RWPE2 (cell line): ENCODE measurements around the gene HUNK.

ENCODE experiments used
- ATAC-seq: fragments of 200-7000 bp; cut with Tn5 transposase; 3 replicates; pipeline ENCODE4 v1.9.1; 2021; ENCODE audit warnings: low read depth
- DNase-seq: peaks from one replicate; pipeline ENCODE4 v3.0.0-alpha.2; 2020; ENCODE audit warnings: low spot score
- H3K27ac ChIP-seq: fragments of 450-650 bp; 2 replicates; pipeline ENCODE4 v1.5.1; 2017; ENCODE audit warnings: mild to moderate bottlenecking; ENCODE audit not compliant: poor library complexity, severe bottlenecking
- H3K27me3 ChIP-seq: fragments of 250-450 bp; sonication (Bioruptor Pico); 2 replicates; pipeline ENCODE4 v1.5.1; 2021; ENCODE audit warnings: mild to moderate bottlenecking, moderate library complexity; ENCODE audit not compliant: insufficient read depth, poor library complexity, severe bottlenecking
- H3K36me3 ChIP-seq: fragments of 250-450 bp; sonication (Bioruptor Pico); 2 replicates; pipeline ENCODE4 v1.5.1; 2020; ENCODE audit warnings: low read depth, mild to moderate bottlenecking, moderate library complexity
- H3K4me1 ChIP-seq: fragments of 250-450 bp; sonication (Bioruptor Pico); 2 replicates; pipeline ENCODE4 v1.5.1; 2021; ENCODE audit warnings: mild to moderate bottlenecking, moderate library complexity; ENCODE audit not compliant: insufficient read depth, poor library complexity, severe bottlenecking
- H3K4me3 ChIP-seq: fragments of 250-450 bp; sonication (Bioruptor Pico); 2 replicates; pipeline ENCODE4 v1.5.1; 2021; ENCODE audit warnings: mild to moderate bottlenecking, moderate library complexity; ENCODE audit not compliant: severe bottlenecking
- H3K9me3 ChIP-seq: fragments of 250-450 bp; sonication (Bioruptor Pico); 2 replicates; pipeline ENCODE4 v1.5.1; 2021; ENCODE audit warnings: mild to moderate bottlenecking, moderate library complexity; ENCODE audit not compliant: severe bottlenecking
- TF ChIP-seq, protein P1 (sequence below): fragments of 450-650 bp; IDR thresholded peaks from one replicate; pipeline ENCODE4 v1.5.1; 2017; ENCODE audit warnings: mild to moderate bottlenecking, moderate library complexity; ENCODE audit not compliant: poor library complexity, severe bottlenecking

Gene HUNK

GRCh38 chr21:31877463-31877957 is 4.7 kb downstream of the HUNK start:
- H3K4me3 ChIP-seq = no peak overlapping the region
- H3K4me1 ChIP-seq = no peaks in the 10 kb centered on the region
- no peak overlapping the region for H3K27ac ChIP-seq
- no peaks in the 10 kb centered on the region for H3K36me3 ChIP-seq
- TF ChIP-seq, protein P1, sequence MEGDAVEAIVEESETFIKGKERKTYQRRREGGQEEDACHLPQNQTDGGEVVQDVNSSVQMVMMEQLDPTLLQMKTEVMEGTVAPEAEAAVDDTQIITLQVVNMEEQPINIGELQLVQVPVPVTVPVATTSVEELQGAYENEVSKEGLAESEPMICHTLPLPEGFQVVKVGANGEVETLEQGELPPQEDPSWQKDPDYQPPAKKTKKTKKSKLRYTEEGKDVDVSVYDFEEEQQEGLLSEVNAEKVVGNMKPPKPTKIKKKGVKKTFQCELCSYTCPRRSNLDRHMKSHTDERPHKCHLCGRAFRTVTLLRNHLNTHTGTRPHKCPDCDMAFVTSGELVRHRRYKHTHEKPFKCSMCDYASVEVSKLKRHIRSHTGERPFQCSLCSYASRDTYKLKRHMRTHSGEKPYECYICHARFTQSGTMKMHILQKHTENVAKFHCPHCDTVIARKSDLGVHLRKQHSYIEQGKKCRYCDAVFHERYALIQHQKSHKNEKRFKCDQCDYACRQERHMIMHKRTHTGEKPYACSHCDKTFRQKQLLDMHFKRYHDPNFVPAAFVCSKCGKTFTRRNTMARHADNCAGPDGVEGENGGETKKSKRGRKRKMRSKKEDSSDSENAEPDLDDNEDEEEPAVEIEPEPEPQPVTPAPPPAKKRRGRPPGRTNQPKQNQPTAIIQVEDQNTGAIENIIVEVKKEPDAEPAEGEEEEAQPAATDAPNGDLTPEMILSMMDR = no peak
- H3K9me3 ChIP-seq = no peaks in the 10 kb centered on the region
- DNase-seq = no peak
- ATAC-seq = no peak
- peaks cover 73% of the 10 kb centered on the region for H3K27me3 ChIP-seq

DNA sequence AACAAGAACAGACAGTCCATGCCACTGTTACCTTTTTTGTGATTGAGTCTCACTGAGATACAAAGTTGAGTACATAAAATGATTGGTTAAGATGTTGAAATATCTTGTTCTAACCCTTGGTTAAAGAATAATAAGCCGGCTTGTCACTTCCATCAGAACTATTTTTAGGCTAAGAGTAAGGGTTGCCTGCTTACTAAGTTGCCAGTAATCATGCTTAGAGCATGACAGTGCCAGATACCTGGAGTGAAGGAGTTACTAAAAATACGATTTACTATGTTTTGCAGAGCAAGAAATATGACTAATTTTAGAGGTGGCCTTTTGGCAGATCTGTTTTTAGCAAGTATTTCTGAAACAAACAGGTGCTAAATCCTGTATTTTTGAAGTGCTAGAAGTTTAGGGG is 6.0 kb downstream of the HUNK start:
- H3K4me1 ChIP-seq = no peaks in the 10 kb centered on the region

DNA sequence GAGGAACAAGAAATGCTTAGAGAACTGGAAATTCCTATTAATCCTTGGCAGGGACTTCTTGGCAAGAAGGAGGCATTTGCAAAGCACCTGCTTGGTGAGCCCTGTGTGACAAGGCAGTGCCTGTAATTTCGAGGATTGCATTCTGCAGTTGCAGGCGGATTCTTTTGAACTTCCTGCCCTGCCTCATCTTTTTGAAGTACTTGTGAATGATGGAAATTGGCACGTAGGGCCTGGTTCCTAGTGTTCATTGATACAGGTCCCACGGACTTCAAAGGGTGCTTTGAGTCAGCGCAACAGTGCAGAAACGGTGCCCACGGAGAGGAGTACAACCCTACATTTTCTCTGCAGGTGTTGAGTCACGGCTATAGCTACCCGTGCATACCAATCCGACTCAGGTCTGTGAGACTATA is 6.4 kb downstream of the HUNK start:
- Histone ChIP-seq H3K9me3 (no peaks in the 10 kb centered on the region), H3K27me3 (peaks cover 62% of the 10 kb centered on the region), H3K36me3 (no peaks in the 10 kb centered on the region), H3K4me3 (no peak overlapping the region), H3K4me1 (no peaks in the 10 kb centered on the region), H3K27ac (no peak overlapping the region)
- 0 out of 3 replicates have a peak, but pooled peaks have one; percentile 33 for ATAC-seq
- TF ChIP-seq, protein P1 = no peak
- no peak for DNase-seq

More for the DNA sequence above, 6.0 kb downstream of the HUNK start:
- ATAC-seq = no peak
- Histone ChIP-seq H3K27me3 (peaks cover 66% of the 10 kb centered on the region), H3K9me3 (no peaks in the 10 kb centered on the region), H3K36me3 (no peaks in the 10 kb centered on the region), H3K4me3 (no peak overlapping the region), H3K27ac (no peak overlapping the region)
- DNase-seq = no peak
- TF ChIP-seq, protein P1 = no peak

- H3K27ac ChIP-seq = no peak overlapping the region
- DNase-seq = no peak
- H3K27me3 ChIP-seq = peaks cover 56% of the 10 kb centered on the region
- H3K4me1 ChIP-seq = no peaks in the 10 kb centered on the region
- H3K4me3 ChIP-seq = no peak overlapping the region
- no peak for ATAC-seq
- no peaks in the 10 kb centered on the region for H3K9me3 ChIP-seq
- TF ChIP-seq, protein P1 = no peak
- H3K36me3 ChIP-seq = no peaks in the 10 kb centered on the region
These were observed 7.1 kb downstream of the HUNK start for GRCh38 chr21:31879911-31880310.

DNA sequence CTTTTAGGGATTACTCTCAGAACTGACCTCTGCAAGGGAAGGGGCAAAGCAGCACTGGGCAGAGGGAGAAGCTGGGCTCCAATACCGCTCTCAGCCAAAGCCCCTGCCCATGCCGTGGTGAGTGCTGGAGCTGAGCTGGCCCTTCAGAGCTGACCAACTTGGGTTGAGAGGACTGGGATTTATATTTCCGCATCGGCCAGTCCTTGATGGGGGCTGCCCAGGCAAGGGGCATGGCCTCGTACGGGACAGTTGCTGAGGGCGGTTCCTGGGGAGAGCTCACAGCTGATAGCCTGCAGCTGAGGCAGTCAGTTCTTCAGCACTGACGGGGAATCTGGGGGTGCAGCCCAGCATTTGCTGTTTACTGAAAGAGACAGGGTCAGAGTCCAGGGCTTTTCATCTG is 8.0 kb downstream of the HUNK start:
- Histone ChIP-seq H3K27ac (no peak overlapping the region), H3K4me1 (no peaks in the 10 kb centered on the region), H3K27me3 (peaks cover 46% of the 10 kb centered on the region), H3K4me3 (no peak overlapping the region), H3K9me3 (no peaks in the 10 kb centered on the region), H3K36me3 (no peaks in the 10 kb centered on the region)
- TF ChIP-seq, protein P1 = no peak
- DNase-seq (no peak), ATAC-seq (no peak)
